GM12873 (cell line): Measurements from ENCODE around the gene GSTA2.

Experiments
- TF ChIP-seq, protein P1 (sequence below): IDR thresholded peaks from 2 replicates; pipeline ENCODE4 v1.5.1; 2012; ENCODE audit warnings: low read depth, mild to moderate bottlenecking, moderate library complexity, low read length, control low read depth; ENCODE audit not compliant: insufficient read depth; ENCODE audit errors: missing control alignments

Gene GSTA2

DNA sequence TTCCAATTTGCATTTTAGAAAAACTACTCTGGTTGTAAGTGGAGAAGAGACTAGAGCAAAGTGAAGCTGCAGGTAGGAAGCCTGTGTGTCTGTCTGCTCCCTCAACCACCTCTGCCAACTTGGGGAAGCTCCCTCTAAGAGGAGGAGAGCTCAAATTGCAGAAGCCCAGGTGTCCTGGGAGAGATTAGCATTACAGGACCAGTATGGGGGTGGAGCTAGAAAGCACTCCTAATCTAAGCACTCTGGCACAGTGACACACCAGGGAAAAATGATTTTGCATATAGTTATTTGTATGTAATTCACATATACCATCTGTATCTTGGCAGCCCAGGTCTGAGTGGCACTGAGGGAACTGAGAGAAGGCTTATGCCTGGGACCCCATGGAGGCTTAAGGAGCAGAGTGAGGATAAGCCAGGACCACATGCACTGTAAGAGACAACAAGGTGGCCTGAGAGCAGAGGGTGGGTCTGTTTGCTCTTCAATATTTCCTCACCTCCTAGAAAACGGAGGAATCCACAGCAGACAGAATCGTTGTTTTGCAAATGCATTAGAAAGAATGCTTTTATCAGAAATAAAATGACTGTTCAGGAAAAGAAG lies 13.6 kb downstream of the GSTA2 start:
- TF ChIP-seq, protein P1, sequence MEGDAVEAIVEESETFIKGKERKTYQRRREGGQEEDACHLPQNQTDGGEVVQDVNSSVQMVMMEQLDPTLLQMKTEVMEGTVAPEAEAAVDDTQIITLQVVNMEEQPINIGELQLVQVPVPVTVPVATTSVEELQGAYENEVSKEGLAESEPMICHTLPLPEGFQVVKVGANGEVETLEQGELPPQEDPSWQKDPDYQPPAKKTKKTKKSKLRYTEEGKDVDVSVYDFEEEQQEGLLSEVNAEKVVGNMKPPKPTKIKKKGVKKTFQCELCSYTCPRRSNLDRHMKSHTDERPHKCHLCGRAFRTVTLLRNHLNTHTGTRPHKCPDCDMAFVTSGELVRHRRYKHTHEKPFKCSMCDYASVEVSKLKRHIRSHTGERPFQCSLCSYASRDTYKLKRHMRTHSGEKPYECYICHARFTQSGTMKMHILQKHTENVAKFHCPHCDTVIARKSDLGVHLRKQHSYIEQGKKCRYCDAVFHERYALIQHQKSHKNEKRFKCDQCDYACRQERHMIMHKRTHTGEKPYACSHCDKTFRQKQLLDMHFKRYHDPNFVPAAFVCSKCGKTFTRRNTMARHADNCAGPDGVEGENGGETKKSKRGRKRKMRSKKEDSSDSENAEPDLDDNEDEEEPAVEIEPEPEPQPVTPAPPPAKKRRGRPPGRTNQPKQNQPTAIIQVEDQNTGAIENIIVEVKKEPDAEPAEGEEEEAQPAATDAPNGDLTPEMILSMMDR, result no peak

DNA sequence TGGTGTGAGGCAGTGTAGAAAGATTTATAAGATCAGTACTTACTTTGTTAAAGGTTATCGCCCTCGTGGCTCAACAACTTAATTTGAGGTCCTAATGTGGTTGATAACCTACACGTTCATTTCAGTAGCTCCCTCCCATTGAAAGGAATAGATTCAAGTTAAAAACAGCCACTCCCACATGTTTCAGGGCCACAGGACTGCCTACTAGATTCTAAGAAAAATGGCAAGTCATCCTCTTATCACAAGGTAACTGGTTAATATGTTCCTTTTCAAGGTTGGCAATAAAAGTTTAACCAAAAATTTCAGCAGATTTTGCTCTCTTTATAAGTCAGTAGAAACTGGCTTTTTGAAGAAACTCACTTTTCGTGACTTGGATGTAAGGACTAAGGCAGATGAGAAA lies 17.1 kb downstream of the GSTA2 start:
- TF ChIP-seq, protein P1, result no peak

DNA sequence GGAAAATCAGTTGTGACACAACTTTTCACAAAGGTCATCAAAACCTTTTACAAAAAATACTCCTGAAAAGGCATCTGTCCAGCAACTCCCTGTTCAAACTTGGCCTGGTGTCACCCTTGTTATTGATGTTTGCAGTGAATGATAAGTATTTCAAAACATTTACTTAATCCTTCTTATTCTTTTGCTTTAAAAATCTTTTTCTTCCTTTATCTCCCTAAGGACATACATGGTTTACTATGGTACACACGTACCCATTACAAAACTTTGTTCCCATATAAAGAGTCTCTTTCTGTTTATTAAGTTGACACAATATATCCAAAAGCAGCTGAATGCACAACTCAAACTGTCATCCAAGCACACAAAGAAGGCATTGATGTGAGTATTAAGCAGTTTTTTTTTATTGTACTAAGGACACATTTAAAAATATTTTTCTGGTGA lies 17.5 kb downstream of the GSTA2 start:
- TF ChIP-seq, protein P1, result no peak

DNA sequence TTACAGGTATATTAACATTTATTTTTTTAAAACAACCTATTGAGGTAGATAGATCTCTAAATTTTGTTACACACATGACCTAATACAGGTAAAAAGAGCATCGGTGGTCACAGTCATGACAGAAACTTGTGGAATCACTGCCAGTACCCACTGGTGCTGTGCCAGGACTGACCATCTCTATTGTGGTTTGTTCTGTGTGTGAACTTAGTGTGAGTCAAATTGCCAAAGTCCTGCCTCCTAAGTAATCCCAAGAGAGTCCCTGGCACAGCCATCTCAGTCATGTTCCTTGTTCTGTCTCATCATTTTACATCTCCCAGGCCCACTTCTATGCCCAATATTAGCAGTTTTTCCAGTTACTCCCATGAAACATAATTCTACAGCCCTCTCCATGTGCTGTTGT lies 21.4 kb downstream of the GSTA2 start:
- TF ChIP-seq, protein P1, result no peak

DNA sequence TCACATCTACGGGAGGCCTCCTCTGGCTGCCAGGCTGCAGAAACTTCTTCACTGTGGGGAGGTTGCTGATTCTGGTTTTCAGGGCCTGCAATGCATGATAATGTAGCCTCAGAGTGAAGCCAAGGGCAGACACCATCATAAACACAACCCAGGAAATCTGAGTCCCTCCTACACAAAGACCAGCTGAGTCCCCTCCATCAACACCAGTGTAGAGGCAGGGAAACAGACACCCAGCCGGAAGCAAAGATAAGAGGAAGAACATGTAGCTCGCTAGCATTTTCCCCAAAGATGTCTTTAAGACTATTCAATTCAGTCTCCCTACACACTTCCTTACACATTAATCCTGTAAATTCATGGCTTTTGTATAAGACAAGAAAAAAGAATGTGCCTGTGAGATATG lies 23.6 kb downstream of the GSTA2 start:
- TF ChIP-seq, protein P1, result no peak

DNA sequence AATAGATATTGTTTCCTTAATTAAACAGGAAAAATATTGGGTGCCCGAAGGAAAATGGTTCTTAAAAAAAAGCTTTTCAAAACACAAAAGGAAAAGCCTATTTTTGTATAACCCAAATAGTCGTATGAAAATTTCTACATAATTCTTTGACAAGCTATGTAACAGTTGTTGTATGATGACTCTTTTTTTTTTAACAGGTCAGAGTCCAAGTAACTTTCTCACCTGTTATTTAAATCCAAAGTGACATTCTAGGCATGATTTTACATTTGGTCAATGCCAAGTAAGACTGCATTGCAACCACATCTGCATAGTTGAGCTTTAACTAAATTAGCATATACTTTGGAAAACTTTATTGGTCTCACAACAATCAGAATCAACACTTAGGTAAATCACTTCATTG lies 24.1 kb downstream of the GSTA2 start:
- TF ChIP-seq, protein P1, result no peak

DNA sequence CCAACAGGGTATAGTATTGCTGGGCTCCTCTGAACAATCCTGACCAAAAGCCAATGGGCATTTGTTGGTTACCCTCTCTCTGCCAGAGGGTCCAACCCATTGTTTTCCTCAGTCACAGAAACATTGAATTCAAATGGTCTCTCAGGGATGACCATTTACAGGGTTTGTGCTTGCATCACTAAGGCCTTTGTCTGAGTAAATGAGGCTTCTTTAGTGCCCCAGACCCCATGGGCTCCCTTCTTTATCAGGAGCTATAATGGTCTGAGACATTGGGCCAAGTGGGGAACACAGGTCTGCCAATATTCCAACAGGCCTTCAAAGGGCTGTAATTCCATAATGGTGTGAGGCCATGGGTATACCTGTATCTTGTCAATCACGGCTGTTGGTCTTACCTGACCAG lies 27.1 kb downstream of the GSTA2 start:
- TF ChIP-seq, protein P1, result no peak

DNA sequence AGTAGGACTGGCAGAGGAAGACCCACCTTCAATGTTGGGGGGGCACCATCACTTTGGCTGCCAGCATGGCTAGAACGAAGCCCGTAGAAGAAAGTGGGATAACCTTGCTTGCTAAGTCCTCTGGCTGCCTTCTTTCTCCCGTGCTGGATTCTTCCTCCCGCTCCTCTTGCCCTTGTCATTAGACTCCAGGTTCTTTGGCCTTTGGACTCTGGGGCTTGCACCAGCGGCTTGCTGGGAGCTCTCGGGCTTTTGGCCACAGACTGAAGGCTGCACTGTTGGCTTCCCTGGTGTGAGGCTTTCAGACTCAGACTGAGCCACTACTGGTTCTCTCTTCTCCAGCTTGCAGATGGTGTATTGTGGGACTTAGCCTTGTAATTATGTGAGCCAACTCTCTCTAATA lies 28.2 kb downstream of the GSTA2 start:
- TF ChIP-seq, protein P1, result no peak
